LoVo (cell line): ENCODE results near the gene TBC1D26.
"Not testable (repeated sequence)": the region's sequence is repeated elsewhere in the genome, so short reads cannot be mapped to it uniquely, and the experiment has no call there.

Experiments used
- DNase-seq: peaks from one replicate; pipeline ENCODE4 v3.0.0-alpha.2; 2016; ENCODE audit warnings: low spot score

The TBC1D26 gene

GRCh38 chr17:15731900-15732299, at the start of gene TBC1D26:
Gene TBC1D26 (plus strand): TSS chr17:15732283. CDS start chr17:15735349, 3,066 bp downstream.
- DNase-seq, result not testable (repeated sequence)

DNA sequence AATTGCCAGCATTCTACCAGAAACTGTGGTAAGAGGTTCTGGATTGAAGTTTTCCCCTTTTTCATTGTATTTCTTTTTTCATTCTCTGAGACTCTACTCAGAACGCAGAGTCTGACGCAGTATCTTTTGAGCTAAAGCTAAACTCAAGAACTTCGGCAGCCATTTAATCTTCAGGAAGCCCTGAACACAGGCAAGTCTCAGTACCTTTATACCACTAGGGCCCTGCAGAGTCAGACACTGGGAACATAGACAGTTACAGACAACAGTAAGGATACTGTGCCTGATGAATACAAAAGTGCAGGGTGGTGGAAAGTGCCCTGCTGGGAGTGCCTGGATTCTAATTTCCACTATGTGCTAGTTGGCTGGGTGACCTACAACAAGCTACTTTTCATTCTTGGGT, 48.9 kb upstream of the TBC1D26 start:
- not testable (repeated sequence) for DNase-seq

DNA sequence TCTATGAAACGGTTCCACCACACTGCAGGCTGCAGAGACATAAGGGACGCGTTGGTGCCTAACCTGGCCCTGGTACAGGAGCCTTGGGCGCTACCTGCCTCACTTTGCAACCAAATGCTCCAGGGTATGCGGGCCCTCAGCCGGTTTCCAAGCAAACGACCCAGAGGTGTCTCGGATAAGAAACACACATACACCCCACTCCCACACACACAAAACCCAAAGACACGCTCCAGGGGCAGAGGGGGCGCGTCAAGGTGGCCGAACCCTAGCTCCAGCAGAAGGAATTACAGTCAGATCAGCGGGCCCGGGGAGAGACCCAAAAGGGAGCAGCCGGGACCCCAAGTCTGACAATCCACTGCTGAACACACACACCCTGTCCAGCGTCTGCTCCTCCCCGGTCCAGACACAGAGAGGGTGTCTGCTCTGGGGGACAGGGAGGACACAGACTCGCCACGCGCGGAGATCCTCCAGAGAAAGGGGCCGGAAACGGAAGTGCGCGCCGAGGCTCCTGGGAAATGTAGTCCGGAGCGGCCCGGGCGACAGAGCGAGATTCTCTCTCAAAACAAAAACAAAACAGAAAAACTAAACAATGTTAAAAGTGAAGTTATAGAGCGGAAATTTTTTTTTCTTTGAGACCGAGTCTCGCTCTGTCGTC, 48.1 kb upstream of the TBC1D26 start, which contains the start of gene TRIM16:
Gene TRIM16 (minus strand): TSS at position 488 of the 655 bp plus-strand sequence. CDS start 32,702 bp downstream, outside the sequence.
- DNase-seq, result peak; percentile 52

DNA sequence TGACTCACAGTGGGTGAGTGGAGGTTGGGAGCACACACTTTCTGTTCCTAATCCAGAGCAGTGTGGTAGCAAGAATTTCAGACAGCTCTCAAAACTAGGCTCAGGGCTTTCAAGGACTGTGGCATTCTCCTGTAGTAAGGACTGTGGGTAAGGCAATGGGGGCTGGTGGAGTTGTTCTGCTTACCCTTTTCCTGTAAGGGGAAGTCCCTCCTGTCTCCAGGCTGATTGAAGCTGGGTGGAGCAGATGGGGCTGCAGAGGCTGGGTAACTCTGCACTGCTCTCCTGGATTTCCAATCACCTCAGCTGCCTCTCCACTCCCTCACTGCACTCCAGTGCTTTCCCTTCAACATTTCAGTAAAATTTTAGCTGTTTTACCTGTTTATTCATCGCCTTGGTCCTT, 44.6 kb upstream of the TBC1D26 start:
- DNase-seq, result not testable (repeated sequence)

DNA sequence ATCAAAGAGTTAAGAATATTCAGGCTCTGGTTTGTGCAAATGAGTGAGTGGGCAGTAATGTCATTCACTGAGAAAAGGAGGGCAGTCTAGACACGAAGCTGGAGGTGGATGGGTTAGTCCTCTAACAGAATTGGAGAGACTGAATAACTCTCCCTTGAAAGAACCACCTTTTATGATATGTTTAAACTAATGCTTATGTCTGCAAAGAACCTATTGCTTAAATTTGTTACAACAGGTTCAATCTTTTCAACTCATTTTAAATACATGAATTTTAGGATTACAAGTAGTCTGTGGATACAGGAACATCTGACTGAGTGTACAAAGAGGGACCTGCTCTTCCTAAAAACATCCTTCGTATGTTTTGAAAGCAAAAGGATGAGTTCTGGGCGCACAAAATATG, 33.1 kb upstream of the TBC1D26 start:
- not testable (repeated sequence) for DNase-seq

GRCh38 chr17:15699413-15699924, 32.6 kb upstream of the TBC1D26 start, which contains the start of gene ZNF286A:
Gene ZNF286A (plus strand): TSS chr17:15699752. CDS start chr17:15700330, 578 bp downstream.
- DNase-seq, result peak; percentile 99

GRCh38 chr17:15699937-15700336, 32.1 kb upstream of the TBC1D26 start:
- not testable (repeated sequence) for DNase-seq

- not testable (repeated sequence) for DNase-seq
These were observed 27.8 kb upstream of the TBC1D26 start for GRCh38 chr17:15704239-15704638.

DNA sequence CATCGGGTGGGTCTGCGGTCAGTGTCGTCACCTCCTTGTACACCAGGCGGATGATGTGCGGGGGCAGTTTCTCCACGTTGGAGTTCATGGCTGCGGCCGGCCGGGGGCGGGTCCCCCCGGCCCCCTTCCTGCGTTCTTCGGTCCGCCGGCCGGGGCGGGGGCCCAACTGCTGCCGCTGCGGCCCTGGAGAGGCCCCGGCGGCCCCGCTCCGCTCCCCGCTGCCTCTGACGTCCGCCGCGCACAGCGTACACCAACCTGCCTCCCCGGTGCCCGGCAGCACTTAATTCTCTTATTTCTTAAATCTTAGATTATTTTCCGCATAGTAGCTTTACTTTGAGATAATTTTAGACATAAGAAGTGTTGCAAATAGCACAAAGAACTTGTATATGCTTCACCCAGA, 27.3 kb upstream of the TBC1D26 start:
- not testable (repeated sequence) for DNase-seq

GRCh38 chr17:15708879-15709278, 23.2 kb upstream of the TBC1D26 start:
- DNase-seq, result not testable (repeated sequence)

DNA sequence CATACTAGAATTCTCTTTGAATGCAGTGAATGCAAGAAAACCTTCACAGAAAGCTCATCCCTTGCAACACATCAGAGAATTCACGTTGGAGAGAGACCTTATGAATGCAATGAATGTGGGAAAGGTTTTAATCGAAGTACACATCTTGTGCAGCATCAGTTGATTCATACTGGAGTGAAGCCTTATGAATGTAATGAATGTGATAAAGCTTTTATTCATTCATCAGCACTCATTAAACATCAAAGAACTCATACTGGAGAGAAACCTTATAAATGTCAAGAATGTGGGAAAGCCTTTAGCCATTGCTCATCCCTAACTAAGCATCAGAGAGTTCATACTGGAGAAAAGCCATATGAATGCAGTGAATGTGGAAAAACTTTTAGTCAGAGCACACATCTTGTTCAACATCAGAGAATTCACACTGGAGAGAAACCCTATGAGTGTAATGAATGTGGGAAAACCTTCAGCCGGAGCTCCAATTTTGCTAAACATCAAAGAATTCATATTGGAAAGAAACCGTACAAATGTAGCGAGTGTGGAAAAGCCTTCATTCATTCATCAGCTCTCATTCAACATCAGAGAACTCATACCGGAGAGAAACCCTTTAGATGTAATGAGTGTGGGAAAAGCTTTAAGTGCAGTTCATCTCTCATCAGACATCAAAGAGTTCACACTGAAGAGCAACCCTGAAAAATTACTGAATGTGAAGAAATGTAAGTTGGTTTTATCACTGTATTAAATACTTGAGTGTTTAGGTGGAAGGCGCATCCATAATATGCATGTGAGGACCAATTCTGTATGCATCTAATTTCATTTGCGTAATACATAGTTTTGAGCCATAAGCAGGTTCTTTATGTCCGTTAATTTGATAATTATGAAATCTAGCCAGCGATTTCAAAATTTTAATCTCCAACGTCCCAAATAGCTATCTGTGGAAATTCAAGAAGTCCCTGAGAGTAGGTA, 15.2 kb upstream of the TBC1D26 start:
- not testable (repeated sequence) for DNase-seq

DNA sequence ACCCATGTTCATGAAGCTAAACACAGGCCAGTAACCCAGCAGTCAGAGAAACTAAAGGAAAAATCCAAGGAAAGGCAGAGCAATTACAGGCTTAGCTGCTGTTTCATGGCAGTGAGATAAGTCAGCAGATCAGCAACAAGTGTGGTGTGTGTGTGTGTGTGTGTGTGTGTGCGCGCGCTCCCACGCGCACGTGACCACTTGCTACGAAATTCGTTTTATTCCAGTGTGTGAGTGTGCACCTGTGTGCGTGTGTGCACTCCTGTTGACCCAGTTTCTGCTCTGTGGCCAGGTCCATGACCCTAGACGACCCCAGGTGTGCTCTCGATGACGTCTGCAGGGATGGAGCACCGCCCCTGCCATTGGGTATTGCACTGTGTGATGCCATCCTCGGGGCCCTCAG, 1.5 kb upstream of the TBC1D26 start:
- not testable (repeated sequence) for DNase-seq

DNA sequence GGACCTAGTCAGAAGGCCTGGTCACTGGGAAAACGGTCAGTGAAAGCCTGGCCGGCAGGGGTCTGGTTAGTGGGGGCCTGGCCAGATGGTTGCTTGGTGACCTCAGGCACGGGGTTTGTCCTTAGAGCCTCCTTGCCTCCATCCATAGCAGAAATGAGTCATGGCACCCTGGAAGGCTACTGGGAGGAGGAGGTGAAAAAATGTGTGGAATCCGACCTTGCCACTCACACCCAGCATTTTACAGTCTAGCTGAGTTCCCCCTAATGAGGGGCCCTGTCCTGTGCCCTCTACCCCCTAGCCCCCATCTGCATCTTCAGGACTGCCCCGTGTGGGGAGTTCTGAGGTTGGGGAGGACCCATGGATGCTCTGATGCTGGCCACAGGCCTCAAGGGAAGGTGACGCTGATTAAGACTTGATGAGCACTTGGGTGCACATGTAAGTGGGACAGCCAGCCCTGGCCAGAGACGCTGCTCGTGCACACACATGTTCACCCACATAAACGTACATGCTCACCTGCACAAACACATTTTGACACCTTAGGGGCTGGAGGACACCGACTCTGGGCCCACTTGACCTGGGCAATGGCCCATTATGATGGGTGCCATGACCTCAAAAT, 1.2 kb downstream of the TBC1D26 start:
- not testable (repeated sequence) for DNase-seq

DNA sequence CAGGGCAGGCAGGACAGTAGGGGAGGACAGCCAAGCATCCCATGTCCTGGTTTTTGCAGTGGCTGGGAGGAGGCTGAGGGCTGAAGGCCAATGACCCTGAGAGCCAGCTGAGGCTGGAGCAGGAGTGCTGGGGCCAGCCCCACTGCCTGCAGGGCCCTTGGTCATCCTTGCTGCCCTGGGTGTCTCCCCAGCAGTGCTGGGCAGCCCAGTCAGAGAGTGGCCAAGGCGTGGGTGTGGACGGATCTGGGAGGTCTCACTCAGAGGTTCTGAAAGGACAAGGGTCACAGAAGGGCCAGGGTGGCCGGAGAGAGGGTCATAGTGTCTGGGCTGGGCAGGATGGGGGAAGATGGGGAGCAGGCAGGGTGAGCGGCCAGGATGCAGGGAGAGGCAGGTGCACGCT, 4.5 kb downstream of the TBC1D26 start:
- DNase-seq, result not testable (repeated sequence)

DNA sequence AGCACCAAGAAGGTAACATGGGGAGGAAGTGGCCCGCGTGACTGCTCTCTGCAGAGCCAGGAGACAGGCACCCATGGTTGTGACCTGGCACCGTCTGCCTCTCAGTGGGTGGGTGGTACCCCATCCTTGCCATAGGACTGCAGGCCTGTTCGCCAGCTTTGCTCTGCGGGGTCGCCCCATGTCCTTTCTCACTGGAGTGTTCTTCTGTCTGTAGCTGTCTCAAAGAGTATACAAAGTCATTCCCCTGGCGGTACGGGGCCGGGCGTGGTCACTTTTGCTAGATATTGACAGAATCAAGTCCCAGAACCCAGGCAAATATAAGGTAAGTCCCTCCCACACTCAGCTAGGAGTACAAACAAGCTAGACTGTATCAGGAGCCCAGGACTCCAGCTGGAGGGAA, 6.0 kb downstream of the TBC1D26 start:
- DNase-seq, result no peak

- not testable (repeated sequence) for DNase-seq
These were observed 7.2 kb downstream of the TBC1D26 start for GRCh38 chr17:15739259-15739658.

DNA sequence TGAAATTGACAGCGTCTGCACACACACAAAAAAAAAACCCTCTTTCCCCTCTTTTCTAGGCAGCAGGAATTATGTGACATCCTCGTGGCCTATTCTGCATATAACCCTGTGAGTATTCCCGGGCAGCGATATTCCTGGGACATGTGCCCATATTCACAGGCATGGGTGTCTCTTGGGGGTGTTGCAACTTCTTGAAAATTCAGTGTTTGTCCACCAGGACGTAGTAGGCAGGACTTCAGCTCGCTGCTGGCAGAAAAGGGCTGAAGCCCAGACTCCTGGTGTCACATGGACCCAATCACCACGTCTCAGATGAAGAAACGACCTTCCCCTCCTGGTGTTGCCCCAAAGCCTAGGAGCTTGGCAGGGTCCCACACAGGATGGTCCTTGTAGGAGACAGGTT, 8.0 kb downstream of the TBC1D26 start:
- DNase-seq, result not testable (repeated sequence)

- DNase-seq, result no peak
These were observed 8.6 kb downstream of the TBC1D26 start for GRCh38 chr17:15740570-15741120.

GRCh38 chr17:15741624-15742023, 9.5 kb downstream of the TBC1D26 start:
- no peak for DNase-seq

DNA sequence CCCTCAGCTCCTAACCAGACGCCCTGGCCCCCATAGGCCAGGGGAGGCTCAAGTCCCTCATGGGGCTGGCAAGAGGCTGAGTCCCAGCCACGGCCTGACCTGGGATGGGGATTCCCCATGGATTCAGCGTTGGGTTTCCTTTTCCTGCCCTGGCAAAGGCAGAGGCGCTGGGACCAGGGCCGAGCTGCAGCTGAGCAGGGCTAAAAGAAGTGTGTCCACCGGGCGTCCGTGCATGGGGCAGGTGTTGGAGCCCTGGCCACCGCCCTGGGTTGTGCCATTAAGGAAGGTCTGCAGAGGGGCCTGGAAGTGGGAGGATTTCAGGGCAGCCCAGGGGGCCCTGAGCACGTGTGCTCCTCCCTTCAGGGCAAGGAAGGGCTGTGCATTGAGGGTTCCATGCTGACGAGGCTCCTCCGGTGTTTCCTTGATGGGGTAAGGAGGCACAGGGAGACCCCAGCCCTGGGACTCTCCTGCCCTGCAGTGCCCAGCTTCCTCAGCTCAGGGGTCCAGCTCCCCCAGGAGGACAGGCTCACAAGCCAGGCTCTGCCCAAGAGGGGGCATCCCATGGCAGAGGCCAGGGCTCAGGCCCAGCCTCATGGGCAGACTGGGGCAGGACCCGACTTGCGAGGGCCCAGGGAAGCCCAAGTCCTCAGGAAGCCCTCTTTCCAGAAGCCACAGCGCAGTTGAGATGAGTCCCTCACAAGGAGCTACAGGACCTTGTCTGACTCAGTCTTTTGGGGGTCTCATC, 10.1 kb downstream of the TBC1D26 start:
- DNase-seq, result no peak

- DNase-seq, result no peak
These were observed 10.8 kb downstream of the TBC1D26 start for GRCh38 chr17:15742921-15743320.
